ENCODE data around the gene CADM3. TPM values are rescaled to one million over a fixed set of nuclear protein-coding genes. Genes with fewer than 3 reads are reported as not detected.

CADM3 gene
- total RNA-seq, 1 donor from 2014 or later, result 4.0 TPM

- H3K9me3 Mint-ChIP-seq (ENCODE audit: unreplicated experiment), result no peaks in the 10 kb centered on the region
- peaks cover 4% of the 10 kb centered on the region for H3K4me1 Mint-ChIP-seq (ENCODE audit: unreplicated experiment)
- no peak for TF ChIP-seq CTCF (IDR thresholded peaks at IDR 0.05; ENCODE audit: unreplicated experiment)
- H3K27ac Mint-ChIP-seq (ENCODE audit: unreplicated experiment), result no peak overlapping the region
- no peak overlapping the region for H3K4me3 Mint-ChIP-seq (ENCODE audit: unreplicated experiment)
- H3K36me3 Mint-ChIP-seq (ENCODE audit: low read depth, unreplicated experiment), result no peaks in the 10 kb centered on the region
- DNase-seq (ENCODE audit: low spot score), result no peak
- peaks cover 2% of the 10 kb centered on the region for H3K27me3 Mint-ChIP-seq (ENCODE audit: unreplicated experiment)
Observed at GRCh38 chr1:159163614-159164228, 7.7 kb upstream of the CADM3 start.

- Mint-ChIP-seq H3K27me3 (ENCODE audit: unreplicated experiment) (peaks cover 14% of the 10 kb centered on the region), H3K4me1 (ENCODE audit: unreplicated experiment) (peaks cover 7% of the 10 kb centered on the region), H3K27ac (ENCODE audit: unreplicated experiment) (no peak overlapping the region), H3K9me3 (ENCODE audit: unreplicated experiment) (peaks cover 4% of the 10 kb centered on the region), H3K4me3 (ENCODE audit: unreplicated experiment) (no peak overlapping the region), H3K36me3 (ENCODE audit: low read depth, unreplicated experiment) (peaks cover 11% of the 10 kb centered on the region)
- no peak for DNase-seq (ENCODE audit: low spot score)
- TF ChIP-seq CTCF (IDR thresholded peaks at IDR 0.05; ENCODE audit: unreplicated experiment), result no peak
Observed at GRCh38 chr1:159168043-159168442, 3.4 kb upstream of the CADM3 start.

GRCh38 chr1:159170639-159171038 is 776 bp upstream of the CADM3 start:
- peaks cover 11% of the 10 kb centered on the region for H3K36me3 Mint-ChIP-seq (ENCODE audit: low read depth, unreplicated experiment)
- peaks cover 17% of the 10 kb centered on the region for H3K27me3 Mint-ChIP-seq (ENCODE audit: unreplicated experiment)
- H3K27ac Mint-ChIP-seq (ENCODE audit: unreplicated experiment), result no peak overlapping the region
- no peak for TF ChIP-seq CTCF (IDR thresholded peaks at IDR 0.05; ENCODE audit: unreplicated experiment)
- no peak for DNase-seq (ENCODE audit: low spot score)
- peaks cover 11% of the 10 kb centered on the region for H3K4me1 Mint-ChIP-seq (ENCODE audit: unreplicated experiment)
- peak overlapping the region; percentile 87 for H3K4me3 Mint-ChIP-seq (ENCODE audit: unreplicated experiment)
- H3K9me3 Mint-ChIP-seq (ENCODE audit: unreplicated experiment), result peaks cover 4% of the 10 kb centered on the region

- peaks cover 4% of the 10 kb centered on the region for H3K9me3 Mint-ChIP-seq (ENCODE audit: unreplicated experiment)
- DNase-seq (ENCODE audit: low spot score), result peak; percentile 26
- no peak for TF ChIP-seq CTCF (IDR thresholded peaks at IDR 0.05; ENCODE audit: unreplicated experiment)
- H3K36me3 Mint-ChIP-seq (ENCODE audit: low read depth, unreplicated experiment), result peaks cover 11% of the 10 kb centered on the region
- peaks cover 17% of the 10 kb centered on the region for H3K27me3 Mint-ChIP-seq (ENCODE audit: unreplicated experiment)
- H3K4me1 Mint-ChIP-seq (ENCODE audit: unreplicated experiment), result peaks cover 11% of the 10 kb centered on the region
- H3K27ac Mint-ChIP-seq (ENCODE audit: unreplicated experiment), result no peak overlapping the region
- H3K4me3 Mint-ChIP-seq (ENCODE audit: unreplicated experiment), result peak overlapping the region; percentile 95
Observed at GRCh38 chr1:159171688-159172501, 480 bp downstream of the CADM3 start.
